Vagina (tissue), 2 donors: ENCODE data around the gene ROR2. TPM values are rescaled to one million over a fixed set of nuclear protein-coding genes. Genes with fewer than 3 reads are reported as not detected.
"Not testable (repeated sequence)": the region's sequence is repeated elsewhere in the genome, so short reads cannot be mapped to it uniquely, and the experiment has no call there.

Experiments
- DNase-seq, 2 donors: peaks; one replicate each; pipeline ENCODE4 v3.0.0-alpha.2; 2017; ENCODE audit errors: extremely low spot score in 2 of 2
- H3K27ac ChIP-seq: fragments of 200-600 bp; sonication (generic); one replicate; pipeline ENCODE4 v1.5.1; 2019
- H3K27me3 ChIP-seq: fragments of 200-600 bp; sonication (generic); one replicate; pipeline ENCODE4 v1.5.1; 2019
- H3K36me3 ChIP-seq, 2 donors: fragments of 200-600 bp; sonication (generic); one replicate each; pipeline ENCODE4 v1.5.1; 2017 to 2019
- H3K4me1 ChIP-seq: fragments of 200-600 bp; sonication (generic); one replicate; pipeline ENCODE4 v1.5.1; 2019
- H3K4me3 ChIP-seq, 2 donors: fragments of 200-600 bp; sonication (generic); 1 replicate in 1 of 2; 2 replicates in 1 of 2; pipeline ENCODE4 v1.5.1; 2016 to 2019
- H3K9me3 ChIP-seq: fragments of 200-600 bp; sonication (generic); one replicate; pipeline ENCODE4 v1.5.1; 2019
- CTCF ChIP-seq, 3 experiments: fragments of 450-650 bp in 2 of 3; fragments of 200-600 bp in 1 of 3; sonication (generic) in 1 of 3; IDR thresholded peaks; one replicate each; pipeline ENCODE4 v1.5.1; 2017 to 2019; ENCODE audit warnings: antibody characterized with exemption in 3 of 3, mild to moderate bottlenecking in 2 of 3, moderate library complexity in 2 of 3
- POLR2A ChIP-seq, 2 donors: fragments of 450-650 bp; IDR thresholded peaks; one replicate each; pipeline ENCODE4 v1.6.1; 2017; ENCODE audit warnings: antibody characterized with exemption in 2 of 2, mild to moderate bottlenecking in 2 of 2, moderate library complexity in 2 of 2
- POLR2AphosphoS5 ChIP-seq, 2 donors: sonication (generic); formaldehyde crosslinking; IDR thresholded peaks; one replicate each; pipeline ENCODE4 v1.9.0; 2017; ENCODE audit warnings: antibody characterized with exemption in 2 of 2, mild to moderate bottlenecking in 2 of 2, low read depth in 1 of 2; ENCODE audit not compliant: insufficient read depth in 1 of 2
- intact Hi-C: fragments of 100-400 bp; cut with DNase I; formaldehyde crosslinking; loops from one replicate; pipeline ENCODE4 v1.15.1; 2023
- total RNA-seq: library from RNA; depleted of rRNA; stranded (reverse); fragments of >200 nt; gene quantifications from one replicate; pipeline ENCODE4 v1.2.3, GENCODE V29; 2016

The ROR2 gene
- total RNA-seq, 1 donor from 2014 or later: 22.3 TPM

- Histone ChIP-seq H3K27me3 (no peaks in the 10 kb centered on the region), H3K27ac (no peak overlapping the region), H3K9me3 (no peaks in the 10 kb centered on the region), H3K4me3 (no peak overlapping the region), H3K36me3 (no peaks in the 10 kb centered on the region), H3K4me1 (peaks cover 40% of the 10 kb centered on the region)
- no peak for TF ChIP-seq CTCF (IDR thresholded peaks at IDR 0.05)
- intact Hi-C loops: no loop called here
- peak in 1 of 2 donors; percentile 55 for DNase-seq
Measured at GRCh38 chr9:91803151-91803940, 146.7 kb downstream of the ROR2 start.

GRCh38 chr9:91802391-91802790 lies 147.6 kb downstream of the ROR2 start:
- intact Hi-C loops: no loop called here
- Histone ChIP-seq H3K4me1 (peaks cover 41% of the 10 kb centered on the region), H3K9me3 (no peaks in the 10 kb centered on the region), H3K36me3 (no peaks in the 10 kb centered on the region), H3K27ac (no peak overlapping the region), H3K4me3 (no peak overlapping the region), H3K27me3 (no peaks in the 10 kb centered on the region)
- DNase-seq: no peak
- TF ChIP-seq CTCF (IDR thresholded peaks at IDR 0.05) (no peak), POLR2A (IDR thresholded peaks at IDR 0.05) (no peak), POLR2AphosphoS5 (IDR thresholded peaks at IDR 0.05; ENCODE audit: insufficient read depth in 1 of 2, low read depth in 1 of 2) (no peak)

GRCh38 chr9:91800473-91801030 lies 149.5 kb downstream of the ROR2 start:
- H3K9me3 ChIP-seq: no peaks in the 10 kb centered on the region
- H3K27me3 ChIP-seq: no peaks in the 10 kb centered on the region
- DNase-seq: peak in 1 of 2 donors; percentile 28
- no peak overlapping the region for H3K4me3 ChIP-seq
- peaks cover 52% of the 10 kb centered on the region for H3K4me1 ChIP-seq
- TF ChIP-seq POLR2AphosphoS5 (IDR thresholded peaks at IDR 0.05; ENCODE audit: insufficient read depth in 1 of 2, low read depth in 1 of 2) (no peak), CTCF (IDR thresholded peaks at IDR 0.05) (no peak), POLR2A (IDR thresholded peaks at IDR 0.05) (no peak)
- H3K36me3 ChIP-seq: no peaks in the 10 kb centered on the region
- H3K27ac ChIP-seq: no peak overlapping the region
- intact Hi-C loops: no loop called here

GRCh38 chr9:91799113-91799744 lies 150.8 kb downstream of the ROR2 start:
- no peak for DNase-seq
- no peak overlapping the region for H3K4me3 ChIP-seq
- H3K9me3 ChIP-seq: no peaks in the 10 kb centered on the region
- intact Hi-C loops: no loop called here
- H3K36me3 ChIP-seq: no peaks in the 10 kb centered on the region
- H3K27ac ChIP-seq: peak overlapping the region; percentile 24
- peaks cover 45% of the 10 kb centered on the region for H3K4me1 ChIP-seq
- TF ChIP-seq POLR2A (IDR thresholded peaks at IDR 0.05) (no peak), CTCF (IDR thresholded peaks at IDR 0.05) (no peak), POLR2AphosphoS5 (IDR thresholded peaks at IDR 0.05; ENCODE audit: insufficient read depth in 1 of 2, low read depth in 1 of 2) (no peak)
- no peaks in the 10 kb centered on the region for H3K27me3 ChIP-seq

- peaks cover 42% of the 10 kb centered on the region for H3K4me1 ChIP-seq
- H3K36me3 ChIP-seq, H3K4me3 ChIP-seq, DNase-seq, H3K9me3 ChIP-seq, H3K27ac ChIP-seq, H3K27me3 ChIP-seq, intact Hi-C loops: not testable (repeated sequence)
Measured at GRCh38 chr9:91798273-91799112, 151.5 kb downstream of the ROR2 start.

- H3K4me3 ChIP-seq, H3K27me3 ChIP-seq, intact Hi-C loops, H3K9me3 ChIP-seq, DNase-seq, H3K36me3 ChIP-seq, H3K27ac ChIP-seq: not testable (repeated sequence)
- peaks cover 34% of the 10 kb centered on the region for H3K4me1 ChIP-seq
Measured at GRCh38 chr9:91797517-91797916, 152.5 kb downstream of the ROR2 start.

- DNase-seq, H3K4me3 ChIP-seq, H3K27ac ChIP-seq, H3K9me3 ChIP-seq, intact Hi-C loops, H3K27me3 ChIP-seq, H3K36me3 ChIP-seq: not testable (repeated sequence)
- peaks cover 33% of the 10 kb centered on the region for H3K4me1 ChIP-seq
Measured at GRCh38 chr9:91796516-91796915, 153.5 kb downstream of the ROR2 start.
